Psoas muscle (tissue), 8 donors: ENCODE measurements around the gene FYB1. TPM values are rescaled to one million over a fixed set of nuclear protein-coding genes. Genes with fewer than 3 reads are reported as not detected.

Experiments
- ATAC-seq, 4 donors: fragments of 200-7000 bp; cut with Tn5 transposase; one replicate each; pipeline ENCODE4 v1.9.1; 2020; ENCODE audit warnings: moderate library complexity in 3 of 4, mild to moderate bottlenecking in 2 of 4
- DNase-seq, 2 donors: peaks; one replicate each; pipeline ENCODE4 v3.0.0-alpha.2; 2020
- H3K27ac ChIP-seq: fragments of 200-600 bp; one replicate; pipeline ENCODE4 v1.8.0; 2022
- H3K27me3 ChIP-seq, 3 donors: fragments of 200-600 bp in 1 of 3; one replicate each; pipeline versions ENCODE4 v1.6.1 to v1.8.0; 2013 to 2022; ENCODE audit warnings: low read length in 2 of 3, mild to moderate bottlenecking in 2 of 3, moderate library complexity in 1 of 3; ENCODE audit not compliant: insufficient read depth in 3 of 3
- H3K36me3 ChIP-seq, 2 donors: fragments of 200-600 bp in 1 of 2; one replicate each; pipeline versions ENCODE4 v1.6.1 to v1.8.0; 2013 to 2022; ENCODE audit warnings: low read depth in 1 of 2, mild to moderate bottlenecking in 1 of 2, moderate library complexity in 1 of 2; ENCODE audit not compliant: insufficient read depth in 1 of 2
- H3K4me1 ChIP-seq: fragments of 200-600 bp; one replicate; pipeline ENCODE4 v1.8.0; 2022
- H3K4me3 ChIP-seq: fragments of 200-600 bp; one replicate; pipeline ENCODE4 v1.8.0; 2022; ENCODE audit warnings: mild to moderate bottlenecking
- H3K9me3 ChIP-seq: fragments of 200-600 bp; one replicate; pipeline ENCODE4 v1.8.0; 2022
- CTCF ChIP-seq: fragments of 200-600 bp; IDR thresholded peaks from one replicate; pipeline ENCODE4 v1.8.0; 2022; ENCODE audit warnings: antibody characterized with exemption
- WGBS, 3 donors: extraction: QIAGEN DNeasy Blood & Tissue Kit; methylation state at CpG; one replicate each; pipeline versions ENCODE4 v1.1.6 to v1.1.7; 2013; 5-methylcytosine and 5-hydroxymethylcytosine counted together
- intact Hi-C, 2 donors: fragments of 100-400 bp; cut with DNase I; formaldehyde crosslinking; loops; one replicate each; pipeline versions ENCODE4 v1.11.0 to v1.14.2; 2022
- polyA plus RNA-seq, 3 donors: library from polyadenylated mRNA; stranded (reverse); fragments of 200-250 nt; gene quantifications; one replicate each; pipeline ENCODE4 v1.2.3, GENCODE V29; 2013
- total RNA-seq, 4 donors: library from RNA; stranded (reverse); fragmentation: NEBNext Ultra II Directional in 2 of 4; extraction: Animal tissue kit (Norgen Biotek cat#: 25700) in 2 of 4; gene quantifications; one replicate each; pipeline versions ENCODE4 v1.2.1 to v1.2.4, GENCODE V29; 2021 to 2023
- donor health status: healthy with polysubstance abuse.
- donor health status: DM: no; HTN: no; CAD: no; lungs with moderate emphysema.
- donor health status: Bipolar disorder and iron deficiency.
- donor health status: healthy.
- donor health status: DM: yes; HTN: yes; CAD: no.
- donor health status: DM: no; HTN: no; CAD: no.
- donor health status: DM: no; HTN: no; CAD: no.
- donor health status: DM: yes; HTN: yes; CAD: no.

FYB1 gene
- total and polyA plus RNA-seq, 7 donors: 0.22 to 3.2 (median 1.3) TPM

GRCh38 chr5:39231705-39232525 lies 12.6 kb upstream of the FYB1 start:
- H3K27me3 ChIP-seq: no peaks in the 10 kb centered on the region
- no peaks in the 10 kb centered on the region for H3K4me1 ChIP-seq
- intact Hi-C loops: no loop called here
- no peaks in the 10 kb centered on the region for H3K9me3 ChIP-seq
- H3K27ac ChIP-seq: no peak overlapping the region
- no peak for TF ChIP-seq CTCF
- no peak for DNase-seq
- no peaks in the 10 kb centered on the region for H3K36me3 ChIP-seq
- H3K4me3 ChIP-seq: no peak overlapping the region
- ATAC-seq: no peak
- WGBS, 3 donors: 70 to 78% (median 71%) methylated on average over 4 of the region's 4 CpGs

GRCh38 chr5:39228596-39228995 lies 9.2 kb upstream of the FYB1 start:
- intact Hi-C loops: no loop called here
- Histone ChIP-seq H3K27ac (no peak overlapping the region), H3K4me3 (no peak overlapping the region), H3K9me3 (no peaks in the 10 kb centered on the region), H3K36me3 (no peaks in the 10 kb centered on the region), H3K4me1 (peaks cover 11% of the 10 kb centered on the region), H3K27me3 (no peaks in the 10 kb centered on the region)
- no peak for DNase-seq
- 68 to 72% (median 70%) methylated on average over 3 of the region's 3 CpGs for WGBS, 3 donors
- no peak for TF ChIP-seq CTCF
- ATAC-seq: no peak

GRCh38 chr5:39226558-39226957 lies 7.2 kb upstream of the FYB1 start:
- Histone ChIP-seq H3K9me3 (no peaks in the 10 kb centered on the region), H3K36me3 (no peaks in the 10 kb centered on the region), H3K27me3 (no peaks in the 10 kb centered on the region), H3K27ac (no peak overlapping the region), H3K4me1 (peaks cover 16% of the 10 kb centered on the region), H3K4me3 (no peak overlapping the region)
- no peak for ATAC-seq
- DNase-seq: no peak
- TF ChIP-seq CTCF: no peak
- WGBS, 3 donors: 78 to 98% (median 94%) methylated on average over 1 of the region's 1 CpG
- intact Hi-C loops: no loop called here

GRCh38 chr5:39226100-39226451 lies 6.7 kb upstream of the FYB1 start:
- Histone ChIP-seq H3K9me3 (no peaks in the 10 kb centered on the region), H3K27me3 (no peaks in the 10 kb centered on the region), H3K27ac (no peak overlapping the region), H3K4me3 (no peak overlapping the region), H3K4me1 (peaks cover 16% of the 10 kb centered on the region), H3K36me3 (no peaks in the 10 kb centered on the region)
- intact Hi-C loops: no loop called here
- 72 to 81% (median 77%) methylated on average over 3 of the region's 3 CpGs for WGBS, 3 donors
- no peak for TF ChIP-seq CTCF
- no peak for ATAC-seq
- DNase-seq: no peak
